Tibial nerve (tissue), 4 donors: ENCODE data around the gene GIN1. TPM values are rescaled to one million over a fixed set of nuclear protein-coding genes. Genes with fewer than 3 reads are reported as not detected.
"Not testable (repeated sequence)": the region's sequence is repeated elsewhere in the genome, so short reads cannot be mapped to it uniquely, and the experiment has no call there.

Experiments used
- DNase-seq, 2 donors: peaks; one replicate each; pipeline ENCODE4 v3.0.0-alpha.2; 2019; ENCODE audit warnings: low spot score in 2 of 2
- H3K27ac ChIP-seq, 4 donors: fragments of 200-600 bp; sonication (generic) in 3 of 4; one replicate each; pipeline ENCODE4 v1.5.1; 2017 to 2019; ENCODE audit warnings: mild to moderate bottlenecking in 1 of 4
- H3K27me3 ChIP-seq, 2 donors: fragments of 200-600 bp; sonication (generic) in 1 of 2; one replicate each; pipeline versions ENCODE4 v1.5.1 to v1.6.0; 2017 to 2019
- H3K36me3 ChIP-seq, 3 donors: fragments of 200-600 bp; sonication (generic); one replicate each; pipeline ENCODE4 v1.5.1; 2018 to 2019
- H3K4me1 ChIP-seq, 4 donors: fragments of 200-600 bp; sonication (generic) in 3 of 4; one replicate each; pipeline ENCODE4 v1.5.1; 2017 to 2019
- H3K4me3 ChIP-seq, 4 donors: fragments of 200-600 bp; sonication (generic) in 3 of 4; one replicate each; pipeline ENCODE4 v1.5.1; 2017 to 2019; ENCODE audit warnings: mild to moderate bottlenecking in 1 of 4, moderate library complexity in 1 of 4
- H3K9me3 ChIP-seq, 4 donors: fragments of 200-600 bp; sonication (generic) in 3 of 4; one replicate each; pipeline ENCODE4 v1.5.1; 2017 to 2019
- CTCF ChIP-seq, 5 experiments: fragments of 200-600 bp in 3 of 5; fragments of 450-650 bp in 2 of 5; sonication (generic) in 3 of 5; IDR thresholded peaks; one replicate each; pipeline ENCODE4 v1.5.1; 2016 to 2019; ENCODE audit warnings: antibody characterized with exemption in 5 of 5, mild to moderate bottlenecking in 3 of 5, moderate library complexity in 2 of 5
- EP300 ChIP-seq, 2 donors: sonication (generic); formaldehyde crosslinking; IDR thresholded peaks; one replicate each; pipeline ENCODE4 v1.6.1; 2017; ENCODE audit warnings: antibody characterized with exemption in 2 of 2, mild to moderate bottlenecking in 1 of 2
- POLR2A ChIP-seq, 2 donors: fragments of 450-650 bp; IDR thresholded peaks; one replicate each; pipeline ENCODE4 v1.6.1; 2017; ENCODE audit warnings: antibody characterized with exemption in 2 of 2, mild to moderate bottlenecking in 2 of 2, moderate library complexity in 2 of 2
- WGBS, 2 donors: methylation state at CpG; one replicate each; pipeline ENCODE4 v1.1.5; 2018; 5-methylcytosine and 5-hydroxymethylcytosine counted together
- total RNA-seq, 4 donors: library from RNA; depleted of rRNA; stranded (reverse); fragments of >200 nt; gene quantifications; one replicate each; pipeline ENCODE4 v1.1.0, GENCODE V29; 2016

The GIN1 gene
- total RNA-seq, 4 donors from 2014 or later: 2.9 to 9.2 (median 7.1) TPM

GRCh38 chr5:103145196-103145595, 25.3 kb upstream of the GIN1 start:
- Histone ChIP-seq H3K9me3 (no peaks in the 10 kb centered on the region), H3K4me3 (no peak overlapping the region), H3K27me3 (no peaks in the 10 kb centered on the region), H3K36me3 (peaks cover 0 to 33% (median 0%) of the 10 kb centered on the region in 3 donors), H3K27ac (no peak overlapping the region), H3K4me1 (no peaks in the 10 kb centered on the region)
- TF ChIP-seq CTCF (IDR thresholded peaks at IDR 0.05): no peak
- TF ChIP-seq POLR2A (IDR thresholded peaks at IDR 0.05): no peak
- DNase-seq: no peak

- not testable (repeated sequence) for H3K27ac ChIP-seq, H3K4me3 ChIP-seq, H3K27me3 ChIP-seq, H3K9me3 ChIP-seq, H3K4me1 ChIP-seq, DNase-seq
- 90 to 97% methylated on average over 15 to 23 of the region's 25 CpGs for WGBS, 2 donors
- peaks cover 0 to 40% (median 0%) of the 10 kb centered on the region in 3 donors for H3K36me3 ChIP-seq
Observed at GRCh38 chr5:103142132-103142531, 22.2 kb upstream of the GIN1 start.

GRCh38 chr5:103139264-103139865, 19.4 kb upstream of the GIN1 start:
- Histone ChIP-seq H3K4me1 (no peaks in the 10 kb centered on the region), H3K27ac (no peak overlapping the region), H3K9me3 (no peaks in the 10 kb centered on the region), H3K4me3 (no peak overlapping the region), H3K36me3 (peaks cover 0 to 62% (median 0%) of the 10 kb centered on the region in 3 donors), H3K27me3 (no peaks in the 10 kb centered on the region)
- TF ChIP-seq EP300 (IDR thresholded peaks at IDR 0.05) (no peak), CTCF (IDR thresholded peaks at IDR 0.05) (peak; percentile 75 to 92 (median 80))
- DNase-seq: peak; percentile 53 to 81
- WGBS, 2 donors: 0% methylated on average over 2 of the region's 2 CpGs

GRCh38 chr5:103138202-103138690, 18.3 kb upstream of the GIN1 start:
- H3K4me1 ChIP-seq: no peaks in the 10 kb centered on the region
- H3K9me3 ChIP-seq: no peaks in the 10 kb centered on the region
- H3K36me3 ChIP-seq: peaks cover 0 to 62% (median 0%) of the 10 kb centered on the region in 3 donors
- 83 to 89% methylated on average over 3 of the region's 3 CpGs for WGBS, 2 donors
- TF ChIP-seq EP300 (IDR thresholded peaks at IDR 0.05) (no peak), POLR2A (IDR thresholded peaks at IDR 0.05) (no peak), CTCF (IDR thresholded peaks at IDR 0.05) (no peak)
- no peaks in the 10 kb centered on the region for H3K27me3 ChIP-seq
- H3K27ac ChIP-seq: no peak overlapping the region
- H3K4me3 ChIP-seq: no peak overlapping the region
- DNase-seq: no peak

GRCh38 chr5:103135461-103135860, 15.5 kb upstream of the GIN1 start:
- Histone ChIP-seq H3K9me3 (no peaks in the 10 kb centered on the region), H3K27me3 (no peaks in the 10 kb centered on the region), H3K27ac (no peak overlapping the region), H3K4me1 (peaks cover 0 to 6% (median 0%) of the 10 kb centered on the region in 4 donors), H3K36me3 (peaks cover 0 to 43% (median 2%) of the 10 kb centered on the region in 3 donors), H3K4me3 (no peak overlapping the region)
- no peak for TF ChIP-seq POLR2A (IDR thresholded peaks at IDR 0.05)
- no peak for TF ChIP-seq CTCF (IDR thresholded peaks at IDR 0.05)
- TF ChIP-seq EP300 (IDR thresholded peaks at IDR 0.05): no peak
- WGBS, 2 donors: 95 to 96% methylated on average over 1 of the region's 1 CpG
- no peak for DNase-seq
